Hair follicular keratinocyte (primary cell): Measurements from ENCODE around the gene OSBPL8. TPM values are rescaled to one million over a fixed set of nuclear protein-coding genes. Genes with fewer than 3 reads are reported as not detected.

ENCODE experiments used
- total RNA-seq: library from RNA; depleted of rRNA; stranded (reverse); fragments of >200 nt; gene quantifications from 2 replicates; pipeline ENCODE4 v1.2.3, GENCODE V29; 2015

The OSBPL8 gene
- 40.6 and 51.8 TPM in 2 replicates for total RNA-seq

GRCh38 chr12:76559400-76560085 is at the start of gene OSBPL8:
TSS of gene OSBPL8 (minus strand) at chr12:76559771. CDS start at chr12:76487551, 72,220 bp downstream.

GRCh38 chr12:76348079-76348901 is 211.3 kb downstream of the OSBPL8 start, which contains the start of gene BBS10:
TSS of gene BBS10 (minus strand) at chr12:76348415. CDS start at chr12:76348358, 57 bp downstream.

Other genes starting within 250 kb of the OSBPL8 start
- 5.4 and 6.5 TPM in 2 replicates for gene BBS10, start 211.4 kb downstream of the OSBPL8 start, total RNA-seq
- gene ZDHHC17, start 204.3 kb upstream of the OSBPL8 start, total RNA-seq, result 8.0 and 16.0 TPM in 2 replicates